ENCODE measurements around the gene INTS1.

INTS1 gene

DNA sequence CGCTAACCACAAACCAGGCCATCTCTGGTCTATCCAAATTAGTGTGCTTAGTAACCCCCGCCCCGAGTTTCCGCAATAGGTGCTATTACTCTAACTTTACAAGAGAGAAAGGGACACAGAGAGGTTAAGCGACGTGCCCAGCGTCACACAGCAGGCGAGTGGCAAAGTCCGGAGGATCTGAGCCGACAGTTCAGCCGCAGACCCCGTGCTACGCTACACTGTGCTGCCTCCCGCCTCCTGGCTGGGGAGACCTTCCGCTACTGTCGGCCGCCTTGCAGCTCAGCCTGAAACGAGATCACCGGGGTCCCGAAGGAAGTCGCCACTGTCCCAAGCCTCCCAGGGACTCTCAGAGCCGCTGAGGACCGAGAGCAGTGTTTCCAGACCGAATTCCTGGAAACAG, 799 bp downstream of the INTS1 start:
- DNase-seq (ENCODE audit: low read depth): no peak

DNA sequence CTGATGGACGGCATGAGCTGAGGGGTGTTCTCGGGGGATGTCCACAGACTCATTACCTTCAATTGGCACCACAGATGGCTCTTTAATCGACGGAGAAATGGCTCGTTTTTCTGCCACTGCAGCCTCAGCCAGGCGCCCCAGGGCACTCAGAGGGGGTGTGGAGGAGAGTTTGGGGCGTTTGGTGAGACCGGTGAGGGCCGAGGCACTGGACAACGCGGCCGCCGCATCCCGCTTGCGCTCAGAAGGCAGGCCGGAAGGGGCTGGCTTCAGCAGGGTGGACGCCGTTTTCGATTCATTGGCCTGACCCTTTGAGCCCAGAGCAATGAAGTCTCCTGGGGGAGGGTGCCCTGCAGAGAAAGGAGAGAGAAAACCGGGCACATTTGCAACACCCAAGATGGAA, 1.3 kb downstream of the INTS1 start:
- no peak for DNase-seq (ENCODE audit: low read depth)

DNA sequence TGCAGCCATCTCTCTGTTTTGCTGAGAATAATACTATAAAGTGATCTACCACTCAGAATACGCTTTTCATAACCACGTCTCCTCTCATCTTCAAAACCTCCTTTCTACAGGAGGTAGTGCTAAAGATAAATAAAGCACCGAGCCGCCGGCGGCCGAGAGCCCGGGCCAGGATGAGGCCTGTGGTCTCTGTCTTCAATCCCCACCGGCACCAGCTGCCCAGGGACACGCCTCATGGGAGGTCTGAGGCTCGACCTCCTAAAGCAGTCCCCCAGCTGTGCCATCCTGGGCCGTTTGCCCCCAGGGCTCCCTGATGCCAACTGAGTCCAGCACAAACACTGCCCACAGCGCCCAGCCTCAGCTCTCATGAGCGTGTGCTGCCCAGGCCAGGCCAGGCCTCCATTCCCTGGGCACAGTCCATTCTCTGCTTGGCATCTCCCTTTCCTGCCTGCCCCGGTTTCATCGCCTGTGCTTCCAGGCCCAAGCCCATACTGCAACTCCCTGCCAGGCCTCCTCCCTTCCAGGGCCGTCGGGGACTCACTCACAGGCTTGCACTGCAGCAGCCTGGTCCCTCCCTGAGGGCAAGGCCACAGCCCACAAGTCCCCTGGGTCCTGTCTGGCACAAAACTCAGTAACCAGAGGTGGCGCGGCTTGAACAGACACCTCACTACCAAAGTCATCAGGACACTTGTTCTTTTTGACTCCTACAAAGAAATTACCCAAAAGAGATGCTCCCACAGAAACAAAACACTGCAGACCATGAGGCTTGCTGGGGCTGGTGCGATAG, 2.5 kb downstream of the INTS1 start:
- DNase-seq (ENCODE audit: low read depth): no peak

DNA sequence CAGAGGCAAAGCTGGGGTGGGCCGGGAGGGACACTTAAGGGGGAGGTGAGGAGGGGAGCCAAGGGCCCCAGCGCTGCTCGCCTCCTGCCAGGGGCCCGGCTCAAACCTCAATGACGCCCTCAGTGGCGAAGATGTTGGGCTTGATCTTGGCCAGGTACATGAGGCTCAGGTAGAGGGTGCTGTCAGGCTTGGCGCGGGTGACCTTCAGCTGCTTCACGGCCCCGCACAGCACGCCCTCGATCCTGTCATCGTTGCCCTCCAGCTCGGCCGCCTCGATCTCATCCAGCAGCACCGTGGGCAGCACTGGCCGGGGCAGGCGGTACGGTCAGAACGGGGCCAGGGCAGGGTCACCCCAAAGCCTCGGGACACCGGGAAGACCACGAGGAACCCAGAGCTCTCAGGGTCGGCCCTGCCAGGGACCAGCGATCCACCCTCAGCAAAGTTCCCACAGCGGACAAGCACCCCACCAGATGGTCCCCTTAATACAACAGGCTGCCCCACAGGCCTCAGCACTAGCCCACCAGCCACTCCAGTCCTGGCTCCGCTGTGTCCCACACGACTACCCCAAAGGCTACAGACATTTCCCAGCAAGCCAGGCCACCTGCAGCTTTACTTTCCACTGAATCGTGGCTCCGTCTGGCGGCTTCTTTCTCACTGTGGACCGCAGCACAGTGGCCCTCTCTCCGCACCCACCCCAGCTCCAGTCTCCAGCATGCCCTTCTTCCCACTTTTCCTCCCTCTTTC, 4.0 kb downstream of the INTS1 start:
- no peak for DNase-seq (ENCODE audit: low read depth)

DNA sequence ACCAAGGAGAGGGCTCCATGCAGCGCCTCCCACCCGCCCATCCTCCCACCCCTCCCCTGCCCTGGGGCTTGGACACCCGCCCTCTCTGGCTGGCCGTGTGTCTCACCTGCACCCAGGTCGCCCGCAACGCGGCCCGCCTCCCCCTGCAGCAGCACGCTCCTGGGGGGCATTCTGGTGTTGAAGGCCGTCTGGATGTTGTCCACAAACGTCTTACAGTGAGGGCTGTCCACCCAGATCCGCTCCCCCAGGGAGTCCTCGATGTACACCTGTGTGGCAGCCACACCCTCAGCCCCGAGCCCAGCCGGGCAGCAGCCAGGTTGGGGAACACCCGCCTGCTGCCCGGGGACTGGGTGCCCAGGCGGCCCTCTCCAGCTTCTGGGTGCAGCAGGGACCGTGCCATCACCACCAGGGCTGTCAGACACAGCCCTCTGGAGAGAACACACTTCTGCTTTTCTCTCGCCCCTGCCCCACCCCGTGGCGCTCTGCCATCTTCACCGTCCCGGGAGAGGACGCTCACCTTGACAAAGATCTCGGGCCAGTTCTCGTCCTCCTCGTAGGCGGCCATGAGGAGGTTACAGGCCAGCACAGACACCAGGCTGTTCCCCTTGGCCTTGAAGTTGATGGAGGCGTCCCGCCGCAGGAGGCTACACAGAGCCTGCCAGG, 4.7 kb downstream of the INTS1 start:
- DNase-seq (ENCODE audit: low read depth): no peak

DNA sequence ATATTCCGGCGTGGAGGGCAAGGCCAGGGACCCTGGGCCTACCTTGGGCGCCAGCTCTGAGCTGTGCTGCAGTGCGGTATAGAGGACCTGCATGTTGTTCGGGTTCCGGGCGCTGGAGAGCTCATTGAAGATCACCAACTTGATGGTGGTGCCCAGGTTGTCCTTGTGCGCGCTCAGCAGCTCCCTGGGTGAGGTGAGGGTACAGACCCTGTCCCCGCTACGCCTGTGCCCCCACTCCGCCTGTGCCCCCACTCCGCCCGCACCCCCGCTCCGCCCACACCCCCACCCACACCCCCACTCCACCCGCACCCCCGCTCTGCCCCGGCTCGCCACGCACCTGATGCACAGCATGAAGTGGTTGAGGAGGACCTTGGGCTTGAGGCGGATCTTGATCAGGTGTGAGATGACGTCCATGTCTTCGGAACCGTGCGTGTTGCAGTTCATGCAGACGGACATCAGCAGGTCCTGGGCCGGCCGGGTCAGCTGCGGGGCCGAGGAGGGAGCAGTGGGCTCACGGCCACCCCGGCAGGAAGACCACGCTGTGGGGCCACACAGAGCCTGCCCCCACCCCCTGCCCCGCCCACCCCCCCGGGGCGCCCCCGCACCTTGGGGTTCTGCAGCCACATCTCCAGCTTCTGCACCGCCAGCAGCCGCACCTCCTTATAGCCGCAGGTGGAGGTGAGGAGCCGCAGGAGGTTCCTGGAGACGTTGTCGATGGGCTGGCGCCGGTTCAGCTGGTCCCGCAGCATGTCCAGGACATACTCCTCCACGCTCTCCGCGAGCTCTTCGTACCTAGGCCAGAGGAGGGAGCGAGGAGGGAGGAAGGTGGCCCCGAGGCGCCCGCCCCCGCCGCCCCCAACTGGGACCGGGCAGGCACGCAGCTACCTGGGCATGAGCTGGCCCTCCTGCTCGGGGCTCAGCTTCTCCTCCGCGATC, 5.6 kb downstream of the INTS1 start:
- DNase-seq (ENCODE audit: low read depth): no peak

DNA sequence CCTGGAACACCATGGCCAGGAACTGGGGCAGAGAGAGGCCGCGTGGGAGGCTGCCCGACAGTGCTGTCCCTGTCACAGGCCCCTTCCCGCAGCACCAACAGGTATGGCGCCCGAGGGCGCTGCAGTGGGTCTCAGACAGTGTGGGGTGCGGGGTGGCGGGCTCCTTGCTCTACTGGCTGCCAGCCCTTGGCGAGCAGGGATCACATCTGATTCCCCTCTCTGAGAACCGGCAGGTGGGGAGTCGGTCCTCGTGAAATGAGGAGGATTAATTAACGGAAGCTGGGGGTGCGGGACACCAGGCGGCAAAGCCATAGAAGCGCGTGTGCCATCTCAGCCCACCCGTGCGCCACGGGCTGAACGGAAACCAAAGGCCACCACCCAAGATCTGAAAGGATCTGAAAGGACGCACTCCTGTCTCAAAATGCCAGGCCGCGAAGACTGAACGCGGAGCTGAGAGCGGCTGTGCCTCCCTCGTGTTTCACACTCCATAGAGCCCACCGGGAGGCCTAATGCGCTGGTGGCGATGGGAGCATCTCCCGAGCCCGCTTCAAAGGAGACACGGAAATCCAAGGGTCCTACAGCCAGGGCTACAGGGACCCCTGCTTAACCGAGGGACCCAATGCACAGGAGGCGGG, 6.8 kb downstream of the INTS1 start:
- DNase-seq (ENCODE audit: low read depth): no peak

DNA sequence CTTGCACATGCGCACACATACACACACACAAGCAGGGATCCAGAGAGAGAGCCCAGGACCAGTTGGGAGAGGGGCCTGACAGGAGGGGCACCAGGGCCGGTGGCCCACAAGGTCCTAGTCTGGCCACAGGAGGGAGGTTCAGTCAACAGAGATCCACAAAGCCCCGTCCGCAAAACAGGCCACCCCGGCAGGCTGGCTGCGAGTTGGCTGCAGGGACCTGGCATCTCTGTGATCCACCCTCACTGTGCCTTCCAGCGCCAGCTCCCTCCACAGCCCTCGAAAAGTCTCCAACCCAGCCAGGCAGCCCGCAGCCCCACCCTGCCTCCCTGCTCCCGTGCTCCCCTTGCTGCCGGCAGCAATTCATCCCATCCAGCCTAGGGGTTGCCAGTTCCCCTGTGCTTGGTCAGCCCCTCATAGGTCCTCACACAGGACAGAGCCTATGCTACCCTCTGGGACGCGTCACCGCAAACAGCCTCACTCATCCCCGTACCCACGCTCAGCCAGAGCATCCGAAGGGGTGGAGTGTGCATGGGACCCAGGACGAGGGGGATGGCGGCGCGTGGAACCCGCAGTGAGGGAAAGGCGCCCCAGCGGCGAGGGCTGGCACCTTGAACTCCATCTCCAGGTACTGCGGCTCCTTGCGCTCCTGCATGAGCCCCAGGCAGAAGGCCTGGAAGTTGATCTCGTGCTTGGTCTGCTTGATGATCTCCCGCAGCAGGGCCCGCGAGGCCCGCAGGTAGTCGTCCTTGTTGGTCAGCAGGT, 7.5 kb downstream of the INTS1 start:
- DNase-seq (ENCODE audit: low read depth): no peak

DNA sequence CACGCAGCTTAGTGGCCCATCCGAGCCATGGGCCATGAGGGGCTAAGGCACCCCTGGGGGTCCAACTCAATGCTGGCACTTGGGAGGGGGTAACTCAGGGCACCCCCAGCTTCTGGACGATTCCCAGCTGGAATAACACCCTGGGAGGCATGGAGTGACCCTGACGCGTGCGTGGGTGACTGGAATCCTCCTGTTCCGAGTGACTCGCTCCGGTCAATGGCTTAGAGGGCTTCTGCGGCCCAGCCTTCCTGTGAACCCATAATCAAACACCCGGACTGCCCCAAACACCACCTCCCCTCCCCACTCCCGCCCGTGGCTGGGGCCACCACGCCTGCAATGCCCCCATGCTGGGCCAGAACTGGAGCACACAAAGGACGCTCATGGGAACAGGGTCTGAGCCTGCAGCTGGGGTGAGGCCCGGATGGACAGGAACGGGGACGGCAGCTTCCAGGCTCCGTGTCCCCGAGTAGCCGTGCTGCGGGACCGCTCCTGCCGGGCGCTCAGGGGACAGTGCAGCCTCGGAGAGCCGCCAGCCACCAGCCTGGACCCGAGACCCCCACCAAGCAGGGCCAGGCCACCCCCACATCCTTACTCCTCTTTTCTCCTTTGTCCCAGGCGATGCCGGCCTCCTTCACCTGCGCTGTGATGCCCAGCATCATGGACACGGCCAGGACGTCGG, 8.5 kb downstream of the INTS1 start:
- DNase-seq (ENCODE audit: low read depth): no peak

DNA sequence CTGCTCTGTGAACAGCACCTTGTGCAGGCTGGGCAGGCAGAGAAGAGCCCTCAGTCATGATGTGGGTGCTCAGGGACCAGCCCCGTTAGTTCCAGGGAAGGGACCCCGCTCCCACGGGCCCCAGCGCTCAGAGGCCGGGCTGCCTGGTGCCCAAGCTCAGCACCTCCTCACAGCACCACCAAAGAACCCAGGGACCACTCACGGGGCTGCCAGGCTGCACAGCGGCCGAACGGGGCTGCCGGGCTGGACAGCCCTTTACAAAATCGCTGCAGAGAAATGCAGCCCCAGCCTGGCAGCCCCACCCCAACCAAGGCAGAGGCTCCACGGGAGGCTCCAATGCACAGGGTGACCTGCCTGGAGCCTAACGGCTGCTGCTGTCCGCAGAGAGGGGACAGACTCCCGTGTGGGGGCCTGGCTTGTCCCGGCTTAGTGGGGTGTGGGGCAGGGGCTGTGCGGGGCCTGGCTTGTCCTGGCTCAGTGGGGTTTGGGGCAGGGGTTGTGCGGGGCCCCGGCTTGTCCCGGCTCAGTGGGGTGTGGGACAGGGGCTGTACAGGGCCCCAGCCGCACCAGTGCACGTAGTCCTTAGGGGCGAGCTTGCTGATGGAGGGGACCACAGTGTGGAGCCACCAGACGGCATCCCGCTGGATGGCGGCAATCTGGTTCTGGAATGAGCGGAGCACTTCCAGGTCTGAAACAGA, 9.2 kb downstream of the INTS1 start:
- no peak for DNase-seq (ENCODE audit: low read depth)

DNA sequence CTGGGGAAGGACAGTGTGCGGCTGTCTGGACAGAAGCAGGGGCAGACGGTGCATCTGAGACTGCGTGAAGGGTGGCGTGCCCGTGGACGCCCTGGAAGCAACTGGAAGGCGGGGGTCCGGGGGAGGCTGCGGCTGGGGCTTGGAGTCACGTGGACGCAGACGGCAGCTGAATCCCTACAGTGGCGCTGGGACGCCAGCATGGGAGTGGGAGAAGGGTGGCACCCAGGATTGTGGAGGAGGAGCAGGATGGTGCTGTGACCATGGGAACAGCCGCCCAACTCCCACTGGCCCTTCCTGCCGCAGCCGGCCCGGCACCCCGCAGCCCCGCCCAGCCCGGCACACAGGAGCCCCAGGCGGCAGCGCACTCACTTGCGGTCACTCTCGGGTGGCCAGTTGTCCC, 9.7 kb downstream of the INTS1 start:
- no peak for DNase-seq (ENCODE audit: low read depth)

DNA sequence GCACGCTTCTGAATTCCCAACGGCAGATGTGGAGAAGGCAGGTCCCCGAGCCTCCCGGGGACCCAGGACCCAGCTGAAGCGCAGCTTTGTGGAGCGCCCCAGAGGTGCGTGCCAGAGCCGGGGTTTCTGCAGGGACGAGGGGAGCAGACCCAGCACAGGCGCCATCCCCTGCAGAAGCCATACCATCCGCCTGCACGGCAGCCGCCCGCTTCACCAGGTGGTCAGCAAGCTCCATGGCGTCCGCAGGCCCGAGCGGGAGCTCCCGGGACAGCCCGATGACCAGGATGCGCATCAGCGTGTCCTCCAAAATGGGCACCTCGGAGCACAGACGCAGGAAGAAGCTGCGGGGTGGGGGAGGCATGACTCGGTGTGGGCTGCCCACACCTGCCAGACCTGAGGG, 10.6 kb downstream of the INTS1 start:
- DNase-seq (ENCODE audit: low read depth): no peak

DNA sequence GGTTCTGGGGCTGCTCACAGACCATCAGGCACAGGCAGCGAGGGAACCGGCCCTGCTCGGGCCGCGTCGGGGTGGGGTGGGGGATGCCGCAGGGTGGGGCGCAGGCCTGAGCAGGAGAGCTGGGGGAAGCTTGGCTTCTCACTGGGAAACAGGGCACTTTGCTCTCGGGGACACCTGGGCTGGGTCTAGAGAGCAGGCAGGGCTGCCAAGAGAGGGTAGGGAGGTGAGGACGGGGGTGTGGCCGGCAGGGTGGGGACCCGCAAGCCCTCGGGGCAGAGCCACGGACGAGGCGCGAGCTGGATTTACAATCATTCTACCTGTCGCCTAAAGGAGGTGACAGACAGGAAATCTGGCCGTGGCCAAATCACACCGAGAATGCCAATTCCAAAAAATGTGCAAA, 11.1 kb downstream of the INTS1 start:
- no peak for DNase-seq (ENCODE audit: low read depth)

DNA sequence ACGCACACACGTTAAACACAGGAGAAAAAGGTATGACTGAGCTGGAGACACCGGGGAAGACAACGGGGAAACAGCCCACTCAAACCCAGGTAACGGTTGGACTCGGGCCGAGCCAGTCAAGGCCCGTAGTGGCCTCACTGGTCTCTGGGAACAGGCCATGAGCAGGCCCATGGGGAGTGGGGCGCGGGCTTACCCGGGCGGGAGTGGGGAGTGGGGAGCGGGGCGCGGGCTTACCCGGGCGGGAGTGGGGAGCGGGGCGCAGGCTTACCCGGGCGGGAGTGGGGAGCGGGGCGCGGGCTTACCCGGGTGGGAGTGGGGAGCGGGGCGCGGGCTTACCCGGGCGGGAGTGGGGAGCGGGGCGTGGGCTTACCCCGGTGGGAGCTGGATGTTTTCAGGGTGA, 11.5 kb downstream of the INTS1 start:
- DNase-seq (ENCODE audit: low read depth): no peak

DNA sequence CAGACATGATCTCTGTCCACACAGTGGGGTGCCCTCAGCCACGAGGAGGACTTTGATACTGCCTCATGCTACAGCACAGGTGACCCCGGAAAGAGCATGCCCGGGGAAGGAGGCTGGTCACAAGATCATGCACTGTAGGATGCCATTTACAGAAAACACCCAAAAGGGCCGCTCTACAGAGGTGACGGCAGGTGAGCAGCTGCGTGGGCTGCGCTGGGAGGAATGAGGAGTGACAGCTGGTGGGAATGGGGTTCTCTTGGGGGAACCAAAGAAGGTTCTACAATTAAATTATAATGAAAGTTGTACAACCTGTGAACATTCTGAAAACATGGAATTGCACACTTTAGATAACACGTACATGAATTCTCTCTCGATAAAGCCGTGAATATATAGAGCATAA, 12.0 kb downstream of the INTS1 start:
- DNase-seq (ENCODE audit: low read depth): no peak

DNA sequence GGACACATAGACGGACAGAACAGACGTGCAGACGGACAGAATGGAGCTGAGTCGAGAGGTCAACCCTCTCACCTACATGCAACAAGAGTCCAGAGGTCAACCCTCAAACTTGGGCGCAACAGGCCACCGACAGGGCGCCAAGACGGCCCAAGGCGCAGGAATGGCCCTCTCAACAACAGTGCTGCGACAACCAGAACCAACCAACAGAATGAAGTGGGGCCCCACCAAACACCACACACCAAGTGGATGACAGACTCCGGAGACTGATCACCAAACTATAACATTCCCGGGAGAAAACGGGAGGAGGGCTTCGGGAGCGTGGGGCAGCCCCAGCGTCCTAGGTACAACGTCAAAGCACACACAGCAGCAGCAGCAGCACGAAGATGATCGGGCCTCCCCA, 13.4 kb downstream of the INTS1 start:
- no peak for DNase-seq (ENCODE audit: low read depth)

DNA sequence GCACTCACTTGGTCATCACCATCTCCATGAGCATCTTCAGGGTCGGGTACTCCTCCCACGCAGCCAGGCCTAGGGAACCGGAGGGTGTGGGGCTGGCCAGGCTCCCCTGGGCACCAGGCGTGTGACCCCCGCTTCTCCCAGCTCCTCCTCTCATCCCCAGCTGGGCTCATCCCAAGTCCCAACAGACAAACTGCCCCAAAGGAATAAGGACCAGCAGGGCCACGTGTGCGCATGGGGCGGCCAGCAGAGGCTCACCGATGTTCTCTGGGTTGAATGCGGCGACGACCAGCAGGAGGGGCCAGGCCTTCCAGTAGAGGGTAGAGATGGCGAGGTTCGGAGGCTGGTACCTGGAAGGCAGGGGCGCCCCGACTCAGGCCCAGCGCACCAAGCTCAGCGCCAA, 14.9 kb downstream of the INTS1 start:
- DNase-seq (ENCODE audit: low read depth): no peak

DNA sequence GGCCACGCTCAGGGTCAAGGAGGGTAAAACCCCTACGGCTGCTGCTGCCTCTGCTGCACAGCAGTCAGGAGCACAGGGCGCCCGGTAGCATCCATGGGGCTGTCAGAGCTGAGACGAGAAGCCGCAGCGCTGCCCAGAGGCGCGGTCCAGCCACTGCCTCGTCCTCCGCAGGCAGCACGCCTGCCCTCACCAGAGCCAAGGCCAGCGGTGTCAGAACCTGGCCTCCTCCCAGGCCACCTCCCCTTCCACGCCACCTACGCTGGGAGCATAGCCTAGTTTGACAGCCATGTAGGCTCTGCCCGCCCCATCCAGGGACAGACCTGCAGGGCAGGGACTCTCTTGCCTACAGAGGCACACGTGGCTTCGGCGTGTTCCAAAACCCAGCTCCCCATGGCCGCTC, 16.2 kb downstream of the INTS1 start:
- no peak for DNase-seq (ENCODE audit: low read depth)

DNA sequence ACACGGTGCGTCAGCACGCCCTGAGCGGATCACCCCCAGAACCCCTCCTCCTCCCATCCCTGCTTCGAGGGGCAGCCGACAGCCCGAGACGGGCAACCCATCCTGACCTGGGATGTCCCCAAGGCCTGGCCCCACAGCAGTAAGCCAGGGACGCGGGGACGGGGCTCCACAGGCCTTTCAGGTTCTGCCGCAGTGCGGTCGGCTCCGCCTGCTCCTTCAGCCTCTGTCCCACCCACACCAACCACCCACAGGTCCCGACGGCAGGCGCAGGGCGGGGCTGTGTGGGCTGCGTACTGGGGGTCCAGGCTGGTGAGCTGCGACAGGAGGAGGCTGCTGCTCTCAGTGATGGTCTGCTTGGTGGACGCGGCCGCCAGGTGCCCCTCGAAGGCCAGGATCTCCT, 16.7 kb downstream of the INTS1 start:
- no peak for DNase-seq (ENCODE audit: low read depth)

DNA sequence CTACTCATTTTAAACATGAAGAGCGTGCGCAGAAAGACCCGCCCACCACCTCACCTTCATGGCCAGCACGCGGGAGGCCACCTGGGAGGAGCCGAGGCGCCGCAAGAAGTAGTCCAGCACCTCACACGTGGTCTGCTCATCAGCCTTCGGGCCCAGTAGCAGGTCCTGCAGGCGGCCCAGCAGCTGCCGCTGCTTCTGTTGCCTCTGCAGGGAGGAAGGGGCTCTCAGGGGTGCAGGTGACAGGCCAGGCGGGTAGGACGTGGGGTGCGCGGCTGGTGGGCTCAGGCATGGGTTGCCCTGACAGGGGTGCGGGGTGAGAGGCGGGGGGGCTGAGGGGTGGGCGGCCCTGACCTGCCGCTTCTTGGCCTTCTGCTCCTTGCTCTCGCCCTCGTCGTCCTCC, 17.6 kb downstream of the INTS1 start:
- DNase-seq (ENCODE audit: low read depth): no peak
